Stimulated activated CD8-positive, alpha-beta memory T cell treated with anti-CD3 and anti-CD28 coated beads, Interleukin-15, amount 100 ng/mL, for 4 hours (primary cell): ENCODE measurements around the gene UBR4.
"Not testable (repeated sequence)": the region's sequence is repeated elsewhere in the genome, so short reads cannot be mapped to it uniquely, and the experiment has no call there.

Source experiments
- DNase-seq, 2 donors: peaks; one replicate each; pipeline ENCODE4 v3.0.0-alpha.2; 2020; ENCODE audit warnings: low read depth in 2 of 2

The UBR4 gene

DNA sequence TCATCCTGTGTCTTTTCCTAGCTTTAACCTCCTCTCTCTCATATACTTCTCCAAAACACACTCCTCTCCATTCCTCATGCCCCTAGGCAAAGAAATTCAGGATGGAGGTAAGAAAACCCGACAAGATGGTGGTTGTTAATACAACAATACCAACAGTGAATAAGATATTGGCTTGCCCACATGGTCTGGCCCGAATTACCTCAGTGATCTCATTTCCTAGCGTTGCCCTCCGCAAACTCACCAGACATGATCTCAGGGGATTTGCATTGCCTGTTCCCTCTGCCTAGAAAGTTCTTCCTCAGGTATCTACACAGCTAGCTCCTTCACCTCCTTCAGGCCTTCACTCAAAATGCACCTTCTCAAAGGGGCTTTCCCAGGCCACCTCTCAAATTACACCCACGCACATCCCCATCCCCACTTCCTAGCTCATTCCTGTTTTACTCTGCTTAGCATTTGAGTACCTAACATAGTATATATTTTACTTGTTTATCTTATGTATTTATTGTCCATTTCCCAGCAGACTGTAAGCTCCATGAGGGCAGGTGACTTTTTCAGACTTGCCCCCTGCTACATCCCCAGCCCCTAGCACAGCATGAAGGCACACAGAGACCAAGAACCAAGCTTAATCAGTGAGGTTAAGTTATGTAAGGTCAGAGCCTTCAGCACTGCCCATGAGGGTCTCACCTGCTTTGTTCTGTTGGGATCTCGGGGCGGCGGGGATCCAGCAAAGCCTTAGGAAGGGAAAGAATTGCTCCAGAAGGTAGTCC is 10.2 kb upstream of the UBR4 start:
- DNase-seq, result no peak

DNA sequence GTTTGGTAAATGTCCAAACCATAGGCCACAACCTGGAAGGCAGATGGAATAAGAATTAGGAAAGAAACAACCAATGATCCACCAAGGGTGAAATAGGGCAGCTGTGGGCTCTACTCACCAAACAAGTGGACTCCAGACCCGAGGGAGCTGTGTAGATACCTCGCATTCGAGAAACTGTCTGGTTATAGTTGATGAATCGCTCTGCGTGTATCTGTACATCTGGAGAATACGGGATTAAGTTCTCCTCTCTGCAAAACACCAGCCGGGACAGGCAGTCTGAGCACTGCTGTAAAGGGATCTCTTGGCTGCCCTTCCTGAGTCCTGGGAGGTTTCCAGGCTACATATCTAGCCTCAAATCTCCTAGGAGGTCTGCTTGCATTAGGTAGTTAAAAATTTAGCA is 9.4 kb upstream of the UBR4 start:
- DNase-seq, result no peak

DNA sequence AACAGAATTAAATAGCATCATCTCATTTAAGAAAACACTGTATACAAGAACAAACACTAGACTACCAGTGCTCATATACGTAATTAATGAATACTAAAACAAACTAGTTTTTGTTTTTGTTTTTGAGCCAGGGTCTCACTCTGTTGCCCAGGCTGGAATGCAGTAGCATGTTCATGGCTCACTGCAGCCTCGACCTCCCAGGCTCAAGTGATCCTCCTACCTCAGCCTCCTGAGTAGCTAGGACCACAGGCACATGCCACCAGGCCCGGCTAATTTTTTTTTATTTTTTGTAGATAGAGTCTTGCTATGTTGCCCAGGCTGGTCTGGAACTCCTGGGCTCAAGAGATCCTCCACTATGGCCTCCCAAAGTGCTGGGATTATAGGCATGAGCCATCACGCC is 6.5 kb upstream of the UBR4 start:
- DNase-seq, result not testable (repeated sequence)

DNA sequence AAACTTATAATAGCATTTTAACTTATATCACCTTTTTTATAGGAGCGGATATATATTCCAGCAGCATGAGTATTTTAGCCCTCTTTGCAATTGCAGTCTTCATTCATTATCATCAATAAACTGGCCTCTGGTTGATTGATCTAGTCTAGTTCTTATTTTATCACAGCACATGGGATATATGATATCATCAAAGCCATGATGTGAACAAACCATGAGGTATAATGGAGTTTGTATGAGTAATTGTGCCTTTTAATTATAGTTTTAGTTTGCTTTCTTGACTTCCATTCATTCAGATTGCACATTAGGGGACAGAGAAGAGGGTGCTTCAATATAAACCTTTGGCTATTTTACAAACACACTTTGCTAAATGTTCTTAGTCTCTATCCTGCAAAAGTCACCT is 3.5 kb upstream of the UBR4 start:
- no peak for DNase-seq

DNA sequence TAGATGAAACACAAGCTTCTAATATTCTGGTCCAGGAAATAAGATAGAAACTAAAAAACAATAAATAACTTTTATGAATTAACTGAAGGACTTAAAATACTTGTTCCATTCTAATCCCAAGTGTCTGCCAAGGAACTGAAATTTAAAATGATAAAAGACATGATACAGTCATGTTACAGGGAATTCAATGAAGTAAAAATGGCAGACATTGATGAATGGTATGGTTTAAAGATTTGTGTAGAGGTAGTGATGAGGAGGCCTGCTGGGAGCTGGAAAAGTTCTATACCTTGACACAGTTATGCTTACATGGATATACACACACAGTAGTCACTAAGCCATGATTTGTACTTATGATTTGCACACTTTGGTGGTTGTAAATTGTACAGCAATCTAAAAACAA is 2.1 kb upstream of the UBR4 start:
- DNase-seq, result no peak

DNA sequence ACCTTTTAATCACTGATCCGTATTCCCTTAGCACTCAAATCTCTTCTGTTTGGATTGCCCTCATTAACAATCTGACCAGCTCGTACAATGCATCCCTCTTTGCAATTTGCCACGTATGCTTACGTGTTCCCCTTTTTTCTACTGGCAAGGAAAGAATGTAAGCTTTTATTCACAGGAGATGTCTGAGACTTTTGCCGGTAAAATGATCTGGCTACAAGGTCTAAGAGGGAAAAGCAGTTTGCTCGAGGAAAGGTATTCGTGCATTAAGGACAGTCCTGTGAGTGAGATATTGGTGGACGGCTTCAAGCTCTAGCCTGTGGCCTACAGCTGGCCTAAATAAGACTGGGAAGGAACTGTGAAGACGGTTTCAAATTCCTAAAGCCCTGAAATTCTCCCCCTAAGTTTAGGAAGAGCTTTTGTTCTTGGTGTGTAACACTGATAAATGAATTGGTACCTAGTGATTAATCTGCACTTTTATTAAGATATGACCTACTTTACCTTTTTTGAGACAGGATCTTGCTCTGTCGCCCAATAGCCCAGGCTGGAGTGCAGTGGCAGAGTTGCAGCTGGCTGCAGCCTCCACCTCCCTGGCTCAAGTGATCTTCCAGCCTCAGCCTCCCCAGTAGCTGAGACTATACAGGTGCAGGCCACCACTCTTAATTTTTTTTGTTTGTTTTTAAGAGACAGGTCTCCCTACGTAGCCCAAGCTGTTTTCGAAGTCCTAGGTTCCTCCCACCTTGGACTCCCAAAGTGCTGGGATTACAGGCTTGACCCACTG is 895 bp upstream of the UBR4 start:
- DNase-seq, result no peak

DNA sequence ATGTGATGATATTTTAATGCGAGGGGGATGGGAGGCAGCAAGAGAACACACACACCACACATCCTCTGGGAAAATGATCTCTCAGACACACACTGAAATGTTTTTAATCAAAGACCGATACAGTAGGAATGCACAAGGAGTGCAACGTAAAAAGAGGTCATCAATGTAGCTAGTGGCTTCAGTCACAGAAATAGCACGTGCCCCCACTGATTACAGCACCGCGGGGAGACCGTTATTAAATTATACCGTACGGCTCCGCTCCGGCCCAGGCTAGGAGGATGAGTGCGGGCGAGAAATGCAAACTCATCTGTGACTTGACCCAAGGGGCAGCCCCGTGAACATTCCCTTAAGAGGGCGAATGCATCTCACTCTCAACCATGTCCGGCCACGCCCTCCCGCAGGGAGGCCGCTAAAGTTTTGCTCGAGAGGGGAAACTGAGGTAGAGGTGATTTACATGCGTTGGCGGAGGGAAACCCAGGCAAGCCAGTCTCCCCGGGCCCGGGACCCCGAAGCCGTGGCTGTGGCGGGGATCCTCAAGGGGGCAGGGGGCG is 552 bp downstream of the UBR4 start:
- peak; percentile 18 to 29 for DNase-seq

DNA sequence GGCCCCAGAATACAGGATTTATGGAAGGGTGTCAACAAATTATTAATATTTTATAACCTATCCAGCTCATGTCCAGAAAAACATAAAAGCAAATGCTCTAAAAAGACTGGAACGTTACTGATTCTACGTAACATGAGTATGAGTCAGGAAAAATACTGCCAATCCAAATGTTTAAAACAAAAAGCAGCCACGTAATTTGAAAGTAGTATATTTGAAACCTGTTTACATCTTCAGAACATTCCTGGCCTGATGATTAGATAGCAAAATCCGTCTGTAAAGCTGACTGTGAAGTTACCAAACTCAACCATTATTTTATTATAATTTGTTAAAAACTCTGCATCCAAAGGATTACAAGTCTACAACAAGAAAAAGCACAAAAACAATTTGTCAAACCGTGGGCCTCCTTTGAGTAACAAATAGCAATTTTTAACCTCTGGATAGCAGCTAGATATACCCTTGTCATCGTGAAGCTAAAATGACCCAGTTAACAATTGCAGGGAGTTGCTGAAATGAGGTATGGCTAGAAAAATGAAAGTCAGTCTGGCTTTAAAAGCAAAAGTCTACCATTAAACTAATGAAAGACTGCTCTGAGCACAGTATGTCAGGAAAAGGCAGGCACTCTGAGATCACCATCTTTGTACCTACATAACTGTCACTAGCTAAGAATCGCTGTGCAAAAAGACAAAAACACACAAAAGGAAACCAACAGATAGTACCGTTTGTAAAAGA is 1.2 kb downstream of the UBR4 start:
- DNase-seq, result no peak

DNA sequence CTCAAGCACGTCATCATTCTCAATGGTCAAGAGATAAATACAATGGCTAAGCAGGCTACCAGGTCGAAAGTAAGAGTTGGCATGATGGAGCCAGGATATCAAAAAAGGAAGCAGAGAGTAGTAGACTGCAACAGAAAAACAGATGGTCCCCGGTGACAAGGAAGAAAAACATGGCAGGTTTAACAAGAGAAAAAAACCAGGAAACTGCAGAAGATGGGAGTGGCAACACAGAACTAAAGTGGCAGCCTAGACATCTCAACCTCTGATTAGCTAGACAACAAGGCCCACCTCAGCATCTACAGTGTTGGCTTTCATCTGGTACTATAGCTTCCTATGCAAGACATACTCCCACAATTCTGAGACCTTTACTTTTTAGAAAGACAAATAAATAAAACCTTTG is 3.1 kb downstream of the UBR4 start:
- no peak for DNase-seq

DNA sequence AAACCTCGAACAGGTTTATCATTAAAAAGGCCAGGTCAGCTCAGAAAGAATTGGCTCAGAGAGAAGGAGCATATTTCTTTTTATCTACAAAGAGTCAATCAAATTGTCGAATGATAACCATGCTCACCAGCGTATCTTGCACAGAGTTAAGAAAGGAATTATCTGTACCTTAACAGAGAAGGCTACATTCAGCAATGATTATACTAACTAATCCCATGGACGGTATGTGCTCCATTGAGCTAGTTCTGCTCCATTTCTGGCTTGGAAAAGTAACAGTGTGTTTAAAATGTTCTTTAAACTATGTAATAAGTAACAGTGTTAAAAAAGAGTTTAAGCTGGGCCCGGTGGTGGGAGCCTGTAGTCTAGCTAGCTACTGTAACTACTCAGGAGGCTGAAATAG is 4.2 kb downstream of the UBR4 start:
- DNase-seq, result no peak

DNA sequence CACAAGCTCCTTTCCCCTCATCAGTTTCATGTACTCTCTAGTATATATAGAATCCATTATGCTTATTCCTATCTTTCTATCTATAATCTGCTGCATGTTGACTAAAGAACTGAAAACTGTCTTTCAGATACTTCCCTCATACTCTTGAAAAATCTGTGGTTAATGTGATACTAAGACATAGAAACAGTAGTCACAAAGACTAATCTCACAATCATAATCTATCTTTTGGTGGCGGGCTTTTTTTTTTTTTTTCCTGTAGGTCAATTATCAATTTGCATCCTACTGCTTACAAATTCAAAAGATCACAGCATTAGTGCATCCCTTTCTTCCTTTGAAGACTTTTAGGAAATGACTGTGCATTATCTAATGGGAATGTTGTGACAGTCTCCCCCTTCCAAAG is 4.7 kb downstream of the UBR4 start:
- DNase-seq, result no peak

DNA sequence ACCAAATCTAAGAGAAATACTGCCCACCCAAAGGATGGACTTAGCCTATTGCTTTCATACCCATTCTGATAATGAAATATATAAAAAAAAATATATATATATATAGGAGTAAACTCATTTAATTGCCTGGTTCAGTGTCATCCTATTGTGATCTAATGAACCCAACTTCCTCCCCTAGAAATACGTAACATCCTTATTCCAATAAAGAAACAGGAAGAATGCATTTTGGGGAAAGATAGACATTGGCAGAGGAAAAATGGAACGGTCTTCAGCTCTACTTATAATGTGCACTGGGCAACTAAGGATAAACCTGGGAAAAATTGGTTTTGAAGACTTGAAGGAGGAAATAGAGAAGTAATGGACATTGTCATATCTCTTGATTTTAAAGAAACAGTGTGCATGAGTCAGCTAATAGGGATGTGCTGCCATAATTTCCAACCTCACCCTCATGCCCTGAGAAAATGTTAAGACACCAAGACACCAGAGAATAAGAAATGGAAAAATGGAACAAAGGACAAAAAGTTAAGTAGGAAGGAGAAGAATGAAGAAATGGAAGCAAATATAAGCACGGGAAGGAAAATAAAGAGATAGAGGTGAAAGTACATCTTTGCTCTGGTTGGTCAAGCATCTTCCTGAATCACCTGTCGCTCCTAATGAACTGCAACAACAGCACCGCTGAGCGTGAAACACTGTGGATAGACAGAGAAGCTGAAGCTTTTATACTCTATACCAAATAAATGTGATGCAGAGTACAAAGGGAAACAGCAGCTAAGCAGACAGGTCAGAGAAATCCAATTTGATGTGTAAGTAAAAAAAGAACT is 5.4 kb downstream of the UBR4 start:
- no peak for DNase-seq

DNA sequence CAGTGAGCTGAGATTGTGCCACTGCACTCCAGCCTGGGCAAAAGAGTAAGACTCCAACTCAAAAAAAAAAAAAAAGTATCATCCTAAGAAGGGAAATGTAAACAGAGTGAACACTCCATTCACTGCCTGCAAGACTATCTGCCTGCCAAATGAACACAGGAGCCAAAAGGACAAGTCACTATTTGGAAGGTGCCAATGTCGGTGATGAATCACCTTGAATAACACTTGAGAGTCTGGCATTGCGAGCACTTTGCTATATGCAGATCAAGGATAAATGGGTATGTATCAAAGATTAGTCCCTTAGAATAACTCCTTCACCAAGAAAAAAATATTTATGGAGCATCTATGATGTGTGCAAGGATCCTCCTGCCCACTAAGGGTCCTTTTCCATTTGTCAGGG is 6.6 kb downstream of the UBR4 start:
- DNase-seq, result no peak

DNA sequence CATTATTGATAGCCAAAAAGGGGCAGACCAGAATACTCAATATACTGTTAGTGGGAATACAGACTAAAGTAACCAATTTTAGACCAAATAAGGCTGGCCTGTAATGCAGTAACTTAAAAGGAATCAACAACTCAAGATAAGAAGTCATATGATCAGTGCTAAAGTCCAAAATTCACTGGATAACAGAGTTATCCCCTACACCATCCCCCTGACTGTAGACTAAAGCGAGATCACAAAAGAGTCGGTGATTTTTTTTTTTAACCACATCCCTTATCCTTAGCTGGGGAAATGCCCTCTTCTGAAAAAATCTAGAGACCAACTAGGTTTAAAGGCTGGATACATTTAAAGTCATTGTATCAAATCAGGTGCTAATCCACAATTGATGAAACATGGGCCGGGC is 7.7 kb downstream of the UBR4 start:
- no peak for DNase-seq

DNA sequence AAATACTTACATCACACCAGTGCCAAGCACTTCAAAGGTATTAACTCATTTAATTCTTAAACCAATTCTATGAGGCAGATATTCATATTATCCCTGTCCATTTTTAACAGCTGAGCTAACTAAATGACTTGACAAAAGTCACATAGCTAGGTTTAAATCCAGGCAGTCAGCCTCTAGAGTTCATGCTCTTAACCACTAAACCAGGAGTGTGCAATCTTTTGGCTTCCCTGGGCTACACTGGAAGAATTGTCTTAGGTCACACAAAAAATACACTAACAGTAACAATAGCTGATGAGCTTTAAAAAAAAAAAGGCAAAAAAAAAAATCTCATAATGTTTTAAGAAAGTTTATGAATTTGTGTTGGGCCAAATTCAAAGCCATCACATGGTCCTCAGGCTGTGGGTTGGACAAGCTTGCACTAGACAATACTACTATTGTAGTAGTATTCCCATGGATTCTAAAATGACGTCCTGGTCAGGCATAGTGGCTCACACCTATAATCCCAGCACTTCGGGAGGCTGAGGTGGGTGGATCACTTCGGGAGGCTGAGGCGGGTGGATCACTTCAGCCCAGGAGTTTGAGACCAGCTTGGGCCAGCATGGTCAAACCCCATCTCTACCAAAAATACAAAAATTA is 10.0 kb downstream of the UBR4 start:
- DNase-seq, result no peak

DNA sequence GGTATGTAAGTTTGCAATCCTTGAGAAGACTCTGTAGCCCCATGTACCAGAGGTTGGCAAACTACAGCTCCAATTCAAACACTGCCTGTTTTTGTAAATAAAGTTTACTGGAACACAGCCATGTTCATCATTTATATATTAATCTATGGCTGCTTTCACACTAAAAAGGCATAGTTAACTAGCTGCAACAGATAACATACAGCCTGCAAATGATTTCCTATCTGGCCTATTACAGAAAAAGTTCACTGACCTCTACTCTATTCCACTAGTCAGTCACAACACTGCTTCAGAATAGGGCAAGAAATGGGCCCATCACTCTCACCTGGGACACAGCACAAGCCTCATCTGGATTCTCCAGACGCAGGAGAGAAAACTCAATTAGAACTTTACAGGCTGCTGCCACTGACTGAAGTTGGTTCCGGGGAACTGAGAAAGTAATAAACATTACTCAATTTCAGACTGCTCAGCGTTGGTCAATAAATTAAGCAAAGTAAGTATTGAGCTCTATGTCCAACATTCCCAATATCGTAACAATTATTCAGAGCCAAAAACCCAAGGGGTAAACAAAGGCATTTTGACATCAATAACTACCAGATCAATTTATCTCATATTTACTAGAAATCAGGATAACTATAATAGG is 10.6 kb downstream of the UBR4 start:
- DNase-seq, result no peak

DNA sequence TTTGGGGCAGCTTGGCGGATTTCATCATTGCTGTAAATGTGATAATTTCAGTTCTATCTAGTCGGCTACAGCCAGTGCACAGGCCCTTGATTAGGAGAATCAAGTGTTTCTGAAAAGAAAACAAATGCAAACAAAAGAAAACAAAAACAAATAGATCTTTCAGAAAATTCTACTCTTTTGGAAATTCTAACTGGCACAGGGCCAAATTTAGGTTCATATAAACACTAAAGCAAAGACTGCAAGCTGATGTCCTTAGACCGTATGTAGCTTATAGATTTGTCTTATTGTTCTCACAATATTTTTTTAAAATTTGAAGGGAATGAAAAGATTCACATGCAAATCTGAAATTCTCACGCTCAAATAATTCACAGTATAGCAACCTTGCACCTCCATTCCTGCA is 11.2 kb downstream of the UBR4 start:
- DNase-seq, result no peak

DNA sequence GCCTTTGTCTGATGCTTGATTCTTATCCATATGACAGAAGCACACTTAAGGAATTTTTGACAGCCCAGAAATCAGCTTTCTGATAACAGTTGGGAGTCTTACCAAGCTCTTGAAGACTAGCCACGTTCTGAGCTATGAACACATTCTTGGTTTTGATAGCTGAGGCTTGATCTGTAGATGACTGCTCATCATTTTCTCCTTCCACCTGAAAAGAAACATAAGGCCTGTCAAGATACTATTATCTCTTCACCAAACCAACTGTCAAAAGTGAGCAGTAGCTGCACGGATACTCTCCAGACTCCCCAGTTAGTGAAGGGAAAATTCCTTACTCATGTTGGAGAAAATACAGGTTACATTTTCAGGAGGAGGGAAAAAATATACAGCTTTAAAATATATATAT is 12.2 kb downstream of the UBR4 start:
- no peak for DNase-seq

DNA sequence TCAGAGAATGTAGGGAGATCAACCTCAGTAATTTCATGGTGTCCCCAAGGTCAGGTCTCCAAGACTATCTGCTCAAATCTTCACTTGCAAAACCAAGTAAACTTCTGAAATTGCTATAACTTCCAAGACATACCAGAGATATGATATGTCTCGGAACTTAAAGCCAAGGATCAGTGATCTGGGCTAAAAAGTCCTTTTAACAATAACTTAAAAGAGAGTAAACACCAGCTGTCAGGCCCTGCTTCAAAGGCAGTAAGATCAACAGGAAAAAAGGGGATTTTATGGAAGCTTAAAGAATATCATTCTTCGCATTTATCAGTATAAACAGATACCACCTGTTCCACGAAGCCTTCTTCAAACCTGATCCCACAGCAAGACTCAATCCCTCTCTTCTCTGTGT is 13.7 kb downstream of the UBR4 start:
- DNase-seq, result no peak

DNA sequence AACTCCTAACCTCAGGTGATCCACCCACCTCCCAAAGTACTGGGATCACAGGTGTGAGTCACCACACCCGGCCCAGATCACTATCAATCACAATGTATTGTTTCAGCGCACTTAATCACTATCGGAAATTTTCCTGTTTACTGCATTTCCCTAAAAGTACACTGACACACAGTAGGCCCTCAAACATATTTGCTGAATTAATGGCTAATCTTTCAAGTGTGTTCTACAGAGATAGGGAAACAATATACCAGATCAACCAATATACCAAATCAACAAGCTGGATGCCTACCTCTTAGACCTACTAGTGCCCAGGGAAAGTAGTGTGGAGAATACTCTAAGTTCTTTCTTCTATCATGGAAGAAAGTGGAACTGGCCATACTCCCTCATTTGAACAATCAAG is 17.1 kb downstream of the UBR4 start:
- no peak for DNase-seq

DNA sequence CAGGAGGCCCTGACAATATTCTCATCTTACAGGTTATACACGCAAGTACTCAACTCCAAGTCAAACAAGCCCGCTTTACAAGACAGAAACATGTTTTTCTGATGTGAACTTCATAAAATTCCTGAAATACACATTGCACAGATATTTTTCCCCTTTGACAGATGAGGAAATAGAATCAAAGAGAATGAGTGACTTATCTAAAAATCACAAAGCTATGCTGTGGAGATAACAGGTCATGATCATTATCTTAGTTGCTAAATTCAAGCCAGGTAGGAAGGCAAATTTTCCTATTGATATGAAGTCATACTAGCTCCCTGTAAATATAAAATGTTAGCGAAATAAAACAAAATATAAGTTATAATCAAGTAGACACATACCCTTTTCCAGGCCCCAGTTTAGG is 18.3 kb downstream of the UBR4 start:
- DNase-seq, result no peak
